Measurements from ENCODE around the gene OR2A12.

GRCh38 chr7:144069511-144069910 is 16.6 kb upstream of the OR2A12 start, which contains the start of gene OR2A25:
- no peak for TF ChIP-seq MAX (IDR thresholded peaks at IDR 0.05)
- no peak for TF ChIP-seq NFIC (IDR thresholded peaks at IDR 0.05)
- no peak for TF ChIP-seq RAD21 (IDR thresholded peaks at IDR 0.05; ENCODE audit: low read depth)
- TF ChIP-seq REST (IDR thresholded peaks at IDR 0.05; ENCODE audit: low read depth), result no peak
- no peak for TF ChIP-seq TEAD4 (IDR thresholded peaks at IDR 0.05)
- no peak for TF ChIP-seq TCF12 (IDR thresholded peaks at IDR 0.05; ENCODE audit: low read depth)
- no peak for TF ChIP-seq TAF1 (IDR thresholded peaks at IDR 0.05; ENCODE audit: low read depth)
- no peak for TF ChIP-seq YY1 (IDR thresholded peaks at IDR 0.05; ENCODE audit: low read depth)
